ENCODE results near the gene TTLL10.

TTLL10 gene

DNA sequence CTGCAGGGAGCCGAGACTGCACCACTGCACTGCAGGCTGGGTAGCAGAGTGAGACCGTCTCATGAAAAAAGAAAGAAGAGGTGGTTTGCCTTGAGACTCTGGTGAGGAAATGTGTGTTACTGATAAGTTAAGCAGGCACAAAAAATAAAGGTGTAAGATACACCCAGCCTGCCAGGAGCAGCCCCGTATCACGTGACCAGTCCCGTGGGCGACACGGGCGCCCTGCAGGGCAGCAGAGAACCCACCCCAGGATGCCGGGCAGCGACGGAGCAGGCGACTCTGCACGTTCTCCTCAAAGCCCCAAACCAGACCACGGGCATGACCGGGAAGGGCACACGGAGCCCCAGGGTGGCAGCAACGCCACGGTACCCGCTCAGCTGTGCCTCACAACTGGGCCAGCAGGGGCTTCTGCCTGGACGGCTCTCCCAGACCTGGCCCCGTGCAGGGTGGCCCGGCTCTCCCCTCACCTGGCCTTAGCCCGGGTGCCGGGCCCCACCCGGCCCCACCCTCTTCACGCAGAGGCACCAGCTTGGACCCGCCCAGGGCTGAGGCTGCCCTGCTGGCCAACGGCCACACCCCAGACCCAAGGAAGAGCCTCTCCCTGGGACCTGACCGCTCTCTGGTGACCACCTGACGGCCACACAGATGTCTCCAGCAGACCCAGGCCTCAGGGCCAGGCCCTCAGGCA, 48.4 kb downstream of the TTLL10 start:
- no peak for DNase-seq (ENCODE audit: low read depth)
- H3K4me3 ChIP-seq (ENCODE audit: low read depth, low read length) = no peak overlapping the region
- TF ChIP-seq, protein P1, sequence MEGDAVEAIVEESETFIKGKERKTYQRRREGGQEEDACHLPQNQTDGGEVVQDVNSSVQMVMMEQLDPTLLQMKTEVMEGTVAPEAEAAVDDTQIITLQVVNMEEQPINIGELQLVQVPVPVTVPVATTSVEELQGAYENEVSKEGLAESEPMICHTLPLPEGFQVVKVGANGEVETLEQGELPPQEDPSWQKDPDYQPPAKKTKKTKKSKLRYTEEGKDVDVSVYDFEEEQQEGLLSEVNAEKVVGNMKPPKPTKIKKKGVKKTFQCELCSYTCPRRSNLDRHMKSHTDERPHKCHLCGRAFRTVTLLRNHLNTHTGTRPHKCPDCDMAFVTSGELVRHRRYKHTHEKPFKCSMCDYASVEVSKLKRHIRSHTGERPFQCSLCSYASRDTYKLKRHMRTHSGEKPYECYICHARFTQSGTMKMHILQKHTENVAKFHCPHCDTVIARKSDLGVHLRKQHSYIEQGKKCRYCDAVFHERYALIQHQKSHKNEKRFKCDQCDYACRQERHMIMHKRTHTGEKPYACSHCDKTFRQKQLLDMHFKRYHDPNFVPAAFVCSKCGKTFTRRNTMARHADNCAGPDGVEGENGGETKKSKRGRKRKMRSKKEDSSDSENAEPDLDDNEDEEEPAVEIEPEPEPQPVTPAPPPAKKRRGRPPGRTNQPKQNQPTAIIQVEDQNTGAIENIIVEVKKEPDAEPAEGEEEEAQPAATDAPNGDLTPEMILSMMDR (conservative IDR thresholded peaks at IDR 0.05; ENCODE audit: low read depth, low read length) = no peak

DNA sequence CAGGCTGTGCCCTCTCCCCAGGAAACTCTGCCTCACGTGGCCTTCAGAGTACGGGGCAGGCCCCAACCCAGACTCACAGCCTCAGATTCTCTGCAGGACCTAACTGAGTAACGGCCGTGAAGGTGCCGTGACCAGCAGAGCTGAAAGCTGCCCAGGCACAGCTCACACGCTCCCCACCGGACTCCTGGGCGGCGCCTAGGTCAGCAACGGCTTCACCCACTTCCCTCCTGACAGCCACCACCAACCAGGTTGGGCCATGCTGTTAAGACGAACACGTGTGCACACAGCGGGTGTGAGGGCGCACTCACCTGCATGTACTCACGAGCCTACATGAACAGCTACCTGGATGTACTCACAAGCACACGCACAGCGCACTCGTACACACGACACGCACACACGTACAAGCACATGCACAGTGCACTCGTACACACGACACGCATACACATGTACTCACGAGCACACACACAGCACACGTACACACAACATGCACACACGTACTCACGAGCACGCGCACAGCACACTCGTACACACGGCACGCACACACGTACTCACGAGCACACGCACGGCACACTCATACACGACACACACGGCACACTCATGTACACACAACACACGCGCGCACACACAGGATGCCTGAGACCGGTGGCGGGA, 49.0 kb downstream of the TTLL10 start:
- TF ChIP-seq, protein P1 (conservative IDR thresholded peaks at IDR 0.05; ENCODE audit: low read depth, low read length) = no peak
- DNase-seq (ENCODE audit: low read depth) = no peak
- no peak overlapping the region for H3K4me3 ChIP-seq (ENCODE audit: low read depth, low read length)

GRCh38 chr1:1223321-1223720, 49.6 kb downstream of the TTLL10 start:
- no peak for DNase-seq (ENCODE audit: low read depth)
- TF ChIP-seq, protein P1 (conservative IDR thresholded peaks at IDR 0.05; ENCODE audit: low read depth, low read length) = no peak
- H3K4me3 ChIP-seq (ENCODE audit: low read depth, low read length) = no peak overlapping the region

DNA sequence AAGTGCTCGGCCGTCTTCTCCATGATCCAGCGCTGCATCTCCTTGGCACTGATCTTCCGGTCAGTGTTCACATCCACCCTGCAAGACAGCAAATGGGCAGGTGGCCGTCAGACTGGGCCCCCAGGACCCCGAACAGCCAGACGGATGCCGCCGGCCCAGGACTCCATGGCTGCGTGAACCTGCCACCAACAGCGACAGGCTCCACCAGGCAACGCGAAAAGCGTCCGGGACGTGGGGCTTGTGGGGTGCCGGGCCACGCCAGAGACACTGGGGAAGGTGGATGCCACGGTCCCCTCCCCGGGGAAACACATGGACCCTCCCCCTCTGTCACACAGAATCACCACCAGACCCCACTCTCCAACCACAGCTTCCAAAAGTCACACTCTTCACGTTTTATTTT, 50.2 kb downstream of the TTLL10 start:
- TF ChIP-seq, protein P1 (conservative IDR thresholded peaks at IDR 0.05; ENCODE audit: low read depth, low read length) = no peak
- DNase-seq (ENCODE audit: low read depth) = no peak
- H3K4me3 ChIP-seq (ENCODE audit: low read depth, low read length) = no peak overlapping the region

GRCh38 chr1:1225238-1225845, 51.7 kb downstream of the TTLL10 start:
- TF ChIP-seq, protein P1 (conservative IDR thresholded peaks at IDR 0.05; ENCODE audit: low read depth, low read length) = no peak
- no peak overlapping the region for H3K4me3 ChIP-seq (ENCODE audit: low read depth, low read length)
- no peak for DNase-seq (ENCODE audit: low read depth)

GRCh38 chr1:1225913-1226312, 52.2 kb downstream of the TTLL10 start:
- TF ChIP-seq, protein P1 (conservative IDR thresholded peaks at IDR 0.05; ENCODE audit: low read depth, low read length) = no peak
- no peak overlapping the region for H3K4me3 ChIP-seq (ENCODE audit: low read depth, low read length)
- no peak for DNase-seq (ENCODE audit: low read depth)

Data from choroid plexus epithelial cell (primary cell).